GM18508 (cell line): ENCODE data around the gene ARID1B.

Source experiments
- ATAC-seq: cut with Tn5 transposase; IDR thresholded peaks from one replicate; pipeline ENCODE4 v1.9.1; 2021; ENCODE audit warnings: moderate number of reproducible peaks; ENCODE audit not compliant: insufficient read depth, unreplicated experiment

The ARID1B gene

GRCh38 chr6:156899532-156900135, 122.5 kb downstream of the ARID1B start:
- ATAC-seq, result no peak

GRCh38 chr6:156900292-156900691, 123.1 kb downstream of the ARID1B start:
- ATAC-seq, result no peak

GRCh38 chr6:156901309-156902019, 124.3 kb downstream of the ARID1B start:
- ATAC-seq, result no peak

GRCh38 chr6:156902782-156903181, 125.6 kb downstream of the ARID1B start:
- no peak for ATAC-seq

GRCh38 chr6:156904176-156904967, 127.2 kb downstream of the ARID1B start:
- no peak for ATAC-seq

GRCh38 chr6:156905801-156906200, 128.6 kb downstream of the ARID1B start:
- ATAC-seq, result no peak

GRCh38 chr6:156906451-156906850, 129.3 kb downstream of the ARID1B start:
- no peak for ATAC-seq

- ATAC-seq, result no peak
Observed at GRCh38 chr6:156909212-156910010, 132.2 kb downstream of the ARID1B start.

GRCh38 chr6:156910011-156910334, 132.8 kb downstream of the ARID1B start:
- no peak for ATAC-seq

GRCh38 chr6:156910938-156911337, 133.8 kb downstream of the ARID1B start:
- ATAC-seq, result no peak

GRCh38 chr6:156911581-156911980, 134.4 kb downstream of the ARID1B start:
- ATAC-seq, result no peak

GRCh38 chr6:156912431-156912830, 135.3 kb downstream of the ARID1B start:
- no peak for ATAC-seq

- ATAC-seq, result no peak
Observed at GRCh38 chr6:156914181-156914580, 137.0 kb downstream of the ARID1B start.

GRCh38 chr6:156916130-156916801, 139.1 kb downstream of the ARID1B start:
- ATAC-seq, result no peak

GRCh38 chr6:156917213-156917612, 140.0 kb downstream of the ARID1B start:
- no peak for ATAC-seq

- ATAC-seq, result no peak
Observed at GRCh38 chr6:156918647-156919046, 141.5 kb downstream of the ARID1B start.

- ATAC-seq, result no peak
Observed at GRCh38 chr6:156919370-156919769, 142.2 kb downstream of the ARID1B start.

GRCh38 chr6:156919814-156920369, 142.7 kb downstream of the ARID1B start:
- ATAC-seq, result no peak

GRCh38 chr6:156924246-156924645, 147.1 kb downstream of the ARID1B start:
- ATAC-seq, result no peak

GRCh38 chr6:156925026-156925425, 147.8 kb downstream of the ARID1B start:
- ATAC-seq, result no peak
